GM23338 (cell line): Measurements from ENCODE around the gene ASTL. TPM values are rescaled to one million over a fixed set of nuclear protein-coding genes. Genes with fewer than 3 reads are reported as not detected.
"Not testable (repeated sequence)": the region's sequence is repeated elsewhere in the genome, so short reads cannot be mapped to it uniquely, and the experiment has no call there.

ENCODE experiments used
- ATAC-seq: fragments of 200-7000 bp; cut with Tn5 transposase; 3 replicates; pipeline ENCODE4 v1.9.1; 2020
- DNase-seq: peaks from one replicate; pipeline ENCODE4 v3.0.0-alpha.2; 2015; ENCODE audit warnings: low spot score
- H2AFZ ChIP-seq: fragments of 200-600 bp; sonication (generic); 2 replicates; pipeline ENCODE4 v1.8.0; 2016; ENCODE audit warnings: antibody characterized with exemption, mild to moderate bottlenecking, moderate library complexity
- H3F3A ChIP-seq: fragments of 200-600 bp; sonication (generic); replicated peaks from 2 replicates; pipeline ENCODE4 v1.8.0; 2017; ENCODE audit warnings: antibody characterized with exemption, mixed run types, low read depth
- H3K27ac ChIP-seq: fragments of 200-600 bp; sonication (generic); 2 replicates; pipeline ENCODE4 v1.6.1; 2016; ENCODE audit warnings: low read depth
- H3K27me3 ChIP-seq: fragments of 200-600 bp; sonication (generic); 2 replicates; pipeline ENCODE4 v1.8.0; 2016; ENCODE audit warnings: mild to moderate bottlenecking, mixed run types, moderate library complexity; ENCODE audit not compliant: insufficient read depth
- H3K36me3 ChIP-seq: fragments of 200-600 bp; sonication (generic); 2 replicates; pipeline ENCODE4 v1.8.0; 2016; ENCODE audit warnings: mild to moderate bottlenecking; ENCODE audit not compliant: insufficient read depth
- H3K4me1 ChIP-seq: fragments of 200-600 bp; sonication (generic); 2 replicates; pipeline ENCODE4 v1.8.0; 2016; ENCODE audit warnings: mild to moderate bottlenecking, moderate library complexity; ENCODE audit not compliant: insufficient read depth
- H3K4me2 ChIP-seq: fragments of 200-600 bp; sonication (generic); 2 replicates; pipeline ENCODE4 v1.7.1; 2017; ENCODE audit warnings: mixed run types
- H3K4me3 ChIP-seq: fragments of 200-600 bp; sonication (generic); 2 replicates; pipeline ENCODE4 v1.6.1; 2016; ENCODE audit warnings: mixed run types
- H3K79me2 ChIP-seq: fragments of 200-600 bp; sonication (generic); replicated peaks from 2 replicates; pipeline ENCODE4 v1.8.0; 2017; ENCODE audit warnings: mild to moderate bottlenecking; ENCODE audit not compliant: insufficient read depth
- H3K9me2 ChIP-seq: fragments of 200-600 bp; sonication (generic); 2 replicates; pipeline ENCODE4 v1.8.0; 2017; ENCODE audit not compliant: insufficient read depth
- H4K20me1 ChIP-seq: fragments of 200-600 bp; sonication (generic); replicated peaks from 2 replicates; pipeline ENCODE4 v1.8.0; 2017; ENCODE audit warnings: mild to moderate bottlenecking; ENCODE audit not compliant: insufficient read depth
- H3K27ac Mint-ChIP-seq: 2 replicates; pipeline ENCODE4 v1.8.0; 2020; ENCODE audit warnings: inconsistent platforms, mild to moderate bottlenecking, moderate library complexity, mixed read lengths
- H3K27me3 Mint-ChIP-seq: 3 replicates; pipeline ENCODE4 v1.8.0; 2022; ENCODE audit warnings: low read depth, mild to moderate bottlenecking, moderate library complexity, mixed read lengths, inconsistent platforms; ENCODE audit not compliant: insufficient read depth, poor library complexity
- H3K36me3 Mint-ChIP-seq: 3 replicates; pipeline ENCODE4 v1.8.0; 2021; ENCODE audit warnings: low read depth, mild to moderate bottlenecking, inconsistent platforms, moderate library complexity, mixed read lengths
- H3K4me1 Mint-ChIP-seq: 3 replicates; pipeline ENCODE4 v1.8.0; 2020; ENCODE audit warnings: mild to moderate bottlenecking, inconsistent platforms, mixed read lengths
- H3K4me3 Mint-ChIP-seq: 3 replicates; pipeline ENCODE4 v1.8.0; 2021; ENCODE audit warnings: moderate library complexity, mild to moderate bottlenecking, inconsistent platforms, mixed read lengths
- H3K9me3 Mint-ChIP-seq: 3 replicates; pipeline ENCODE4 v1.8.0; 2020; ENCODE audit warnings: moderate library complexity, mild to moderate bottlenecking, inconsistent platforms, mixed read lengths
- CREB1 ChIP-seq: fragments of 250-450 bp; sonication (Bioruptor Pico); IDR thresholded peaks from 2 replicates; pipeline ENCODE4 v1.5.0; 2020; ENCODE audit warnings: low read depth, mild to moderate bottlenecking, moderate library complexity
- EZH2phosphoT487 ChIP-seq: fragments of 200-600 bp; sonication (generic); IDR thresholded peaks from one replicate; pipeline ENCODE4 v1.8.1; 2018; ENCODE audit warnings: antibody characterized with exemption; ENCODE audit not compliant: unreplicated experiment
- JUNB ChIP-seq: IDR thresholded peaks from one replicate; pipeline ENCODE4 v1.6.1; 2016; ENCODE audit warnings: antibody characterized with exemption; ENCODE audit not compliant: unreplicated experiment
- STAT1 ChIP-seq: IDR thresholded peaks from one replicate; pipeline ENCODE4 v1.6.1; 2016; ENCODE audit warnings: antibody characterized with exemption; ENCODE audit not compliant: unreplicated experiment
- ZNF331 ChIP-seq: fragments of 250-450 bp; sonication (Bioruptor Pico); IDR thresholded peaks from 2 replicates; pipeline ENCODE4 v1.5.0; 2020; ENCODE audit warnings: low read depth, mild to moderate bottlenecking, moderate library complexity
- polyA plus RNA-seq: library from polyadenylated mRNA; unstranded; fragments of >200 nt; fragmentation: Nextera tagmentation; extraction: Ambion mirVana; gene quantifications from 2 replicates; pipeline ENCODE4 v1.2.1, GENCODE V29; 2016
- total RNA-seq: library from RNA; depleted of rRNA; stranded (reverse); fragments of >200 nt; shearing (Covaris generic); gene quantifications from 2 replicates; pipeline ENCODE4 v1.2.3, GENCODE V29; 2014
- TF ChIP-seq, protein P1 (sequence below): fragments of 250-450 bp; sonication (Bioruptor Pico); IDR thresholded peaks from 2 replicates; pipeline ENCODE4 v1.5.0; 2020; ENCODE audit warnings: mild to moderate bottlenecking, moderate library complexity
- TF ChIP-seq, protein P2 (sequence below): IDR thresholded peaks from one replicate; pipeline ENCODE4 v1.6.1; 2018; ENCODE audit warnings: antibody characterized with exemption; ENCODE audit not compliant: unreplicated experiment

Gene ASTL
- total and polyA plus RNA-seq, 2 experiments from 2014 or later, result 0.23 TPM; not detected in 1

DNA sequence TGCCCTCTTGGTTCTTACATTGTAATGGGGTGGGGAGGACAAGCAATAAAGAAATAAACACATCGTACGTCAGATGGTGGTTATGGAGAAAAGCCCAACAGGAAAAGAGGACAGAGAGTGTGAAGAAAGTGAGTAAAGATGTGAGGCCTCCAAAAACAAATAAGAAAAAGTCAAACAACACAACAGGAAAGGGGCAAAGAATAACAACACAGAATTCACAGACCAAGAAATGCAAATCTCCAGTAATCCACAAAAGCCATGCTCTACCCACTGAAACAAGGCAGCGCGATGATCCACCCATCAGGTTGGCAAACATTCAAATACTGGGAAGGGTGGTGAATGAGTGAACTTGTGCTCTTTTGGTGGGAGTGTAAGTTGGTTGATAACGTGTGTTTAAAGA lies 23.6 kb upstream of the ASTL start:
- no peaks in the 10 kb centered on the region for H3K79me2 ChIP-seq
- no peak overlapping the region for H3K27ac Mint-ChIP-seq
- peaks cover 8% of the 10 kb centered on the region; the same call in 1 of the 2 replicates for H3K4me1 ChIP-seq
- TF ChIP-seq, protein P1, sequence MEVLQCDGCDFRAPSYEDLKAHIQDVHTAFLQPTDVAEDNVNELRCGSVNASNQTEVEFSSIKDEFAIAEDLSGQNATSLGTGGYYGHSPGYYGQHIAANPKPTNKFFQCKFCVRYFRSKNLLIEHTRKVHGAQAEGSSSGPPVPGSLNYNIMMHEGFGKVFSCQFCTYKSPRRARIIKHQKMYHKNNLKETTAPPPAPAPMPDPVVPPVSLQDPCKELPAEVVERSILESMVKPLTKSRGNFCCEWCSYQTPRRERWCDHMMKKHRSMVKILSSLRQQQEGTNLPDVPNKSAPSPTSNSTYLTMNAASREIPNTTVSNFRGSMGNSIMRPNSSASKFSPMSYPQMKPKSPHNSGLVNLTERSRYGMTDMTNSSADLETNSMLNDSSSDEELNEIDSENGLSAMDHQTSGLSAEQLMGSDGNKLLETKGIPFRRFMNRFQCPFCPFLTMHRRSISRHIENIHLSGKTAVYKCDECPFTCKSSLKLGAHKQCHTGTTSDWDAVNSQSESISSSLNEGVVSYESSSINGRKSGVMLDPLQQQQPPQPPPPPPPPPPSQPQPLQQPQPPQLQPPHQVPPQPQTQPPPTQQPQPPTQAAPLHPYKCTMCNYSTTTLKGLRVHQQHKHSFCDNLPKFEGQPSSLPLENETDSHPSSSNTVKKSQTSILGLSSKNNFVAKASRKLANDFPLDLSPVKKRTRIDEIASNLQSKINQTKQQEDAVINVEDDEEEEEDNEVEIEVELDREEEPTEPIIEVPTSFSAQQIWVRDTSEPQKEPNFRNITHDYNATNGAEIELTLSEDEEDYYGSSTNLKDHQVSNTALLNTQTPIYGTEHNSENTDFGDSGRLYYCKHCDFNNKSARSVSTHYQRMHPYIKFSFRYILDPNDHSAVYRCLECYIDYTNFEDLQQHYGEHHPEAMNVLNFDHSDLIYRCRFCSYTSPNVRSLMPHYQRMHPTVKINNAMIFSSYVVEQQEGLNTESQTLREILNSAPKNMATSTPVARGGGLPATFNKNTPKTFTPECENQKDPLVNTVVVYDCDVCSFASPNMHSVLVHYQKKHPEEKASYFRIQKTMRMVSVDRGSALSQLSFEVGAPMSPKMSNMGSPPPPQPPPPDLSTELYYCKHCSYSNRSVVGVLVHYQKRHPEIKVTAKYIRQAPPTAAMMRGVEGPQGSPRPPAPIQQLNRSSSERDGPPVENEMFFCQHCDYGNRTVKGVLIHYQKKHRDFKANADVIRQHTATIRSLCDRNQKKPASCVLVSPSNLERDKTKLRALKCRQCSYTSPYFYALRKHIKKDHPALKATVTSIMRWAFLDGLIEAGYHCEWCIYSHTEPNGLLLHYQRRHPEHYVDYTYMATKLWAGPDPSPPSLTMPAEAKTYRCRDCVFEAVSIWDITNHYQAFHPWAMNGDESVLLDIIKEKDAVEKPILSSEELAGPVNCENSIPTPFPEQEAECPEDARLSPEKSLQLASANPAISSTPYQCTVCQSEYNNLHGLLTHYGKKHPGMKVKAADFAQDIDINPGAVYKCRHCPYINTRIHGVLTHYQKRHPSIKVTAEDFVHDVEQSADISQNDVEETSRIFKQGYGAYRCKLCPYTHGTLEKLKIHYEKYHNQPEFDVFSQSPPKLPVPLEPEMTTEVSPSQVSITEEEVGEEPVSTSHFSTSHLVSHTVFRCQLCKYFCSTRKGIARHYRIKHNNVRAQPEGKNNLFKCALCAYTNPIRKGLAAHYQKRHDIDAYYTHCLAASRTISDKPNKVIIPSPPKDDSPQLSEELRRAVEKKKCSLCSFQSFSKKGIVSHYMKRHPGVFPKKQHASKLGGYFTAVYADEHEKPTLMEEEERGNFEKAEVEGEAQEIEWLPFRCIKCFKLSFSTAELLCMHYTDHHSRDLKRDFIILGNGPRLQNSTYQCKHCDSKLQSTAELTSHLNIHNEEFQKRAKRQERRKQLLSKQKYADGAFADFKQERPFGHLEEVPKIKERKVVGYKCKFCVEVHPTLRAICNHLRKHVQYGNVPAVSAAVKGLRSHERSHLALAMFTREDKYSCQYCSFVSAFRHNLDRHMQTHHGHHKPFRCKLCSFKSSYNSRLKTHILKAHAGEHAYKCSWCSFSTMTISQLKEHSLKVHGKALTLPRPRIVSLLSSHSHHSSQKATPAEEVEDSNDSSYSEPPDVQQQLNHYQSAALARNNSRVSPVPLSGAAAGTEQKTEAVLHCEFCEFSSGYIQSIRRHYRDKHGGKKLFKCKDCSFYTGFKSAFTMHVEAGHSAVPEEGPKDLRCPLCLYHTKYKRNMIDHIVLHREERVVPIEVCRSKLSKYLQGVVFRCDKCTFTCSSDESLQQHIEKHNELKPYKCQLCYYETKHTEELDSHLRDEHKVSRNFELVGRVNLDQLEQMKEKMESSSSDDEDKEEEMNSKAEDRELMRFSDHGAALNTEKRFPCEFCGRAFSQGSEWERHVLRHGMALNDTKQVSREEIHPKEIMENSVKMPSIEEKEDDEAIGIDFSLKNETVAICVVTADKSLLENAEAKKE, result no peak
- TF ChIP-seq ZNF331 (no peak), STAT1 (no peak), EZH2phosphoT487 (no peak), CREB1 (CRISPR knock-in tag) (no peak), JUNB (no peak)
- TF ChIP-seq, protein P2, sequence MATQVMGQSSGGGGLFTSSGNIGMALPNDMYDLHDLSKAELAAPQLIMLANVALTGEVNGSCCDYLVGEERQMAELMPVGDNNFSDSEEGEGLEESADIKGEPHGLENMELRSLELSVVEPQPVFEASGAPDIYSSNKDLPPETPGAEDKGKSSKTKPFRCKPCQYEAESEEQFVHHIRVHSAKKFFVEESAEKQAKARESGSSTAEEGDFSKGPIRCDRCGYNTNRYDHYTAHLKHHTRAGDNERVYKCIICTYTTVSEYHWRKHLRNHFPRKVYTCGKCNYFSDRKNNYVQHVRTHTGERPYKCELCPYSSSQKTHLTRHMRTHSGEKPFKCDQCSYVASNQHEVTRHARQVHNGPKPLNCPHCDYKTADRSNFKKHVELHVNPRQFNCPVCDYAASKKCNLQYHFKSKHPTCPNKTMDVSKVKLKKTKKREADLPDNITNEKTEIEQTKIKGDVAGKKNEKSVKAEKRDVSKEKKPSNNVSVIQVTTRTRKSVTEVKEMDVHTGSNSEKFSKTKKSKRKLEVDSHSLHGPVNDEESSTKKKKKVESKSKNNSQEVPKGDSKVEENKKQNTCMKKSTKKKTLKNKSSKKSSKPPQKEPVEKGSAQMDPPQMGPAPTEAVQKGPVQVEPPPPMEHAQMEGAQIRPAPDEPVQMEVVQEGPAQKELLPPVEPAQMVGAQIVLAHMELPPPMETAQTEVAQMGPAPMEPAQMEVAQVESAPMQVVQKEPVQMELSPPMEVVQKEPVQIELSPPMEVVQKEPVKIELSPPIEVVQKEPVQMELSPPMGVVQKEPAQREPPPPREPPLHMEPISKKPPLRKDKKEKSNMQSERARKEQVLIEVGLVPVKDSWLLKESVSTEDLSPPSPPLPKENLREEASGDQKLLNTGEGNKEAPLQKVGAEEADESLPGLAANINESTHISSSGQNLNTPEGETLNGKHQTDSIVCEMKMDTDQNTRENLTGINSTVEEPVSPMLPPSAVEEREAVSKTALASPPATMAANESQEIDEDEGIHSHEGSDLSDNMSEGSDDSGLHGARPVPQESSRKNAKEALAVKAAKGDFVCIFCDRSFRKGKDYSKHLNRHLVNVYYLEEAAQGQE, result no peak
- H3K36me3 ChIP-seq, result no peaks in the 10 kb centered on the region
- ATAC-seq (no peak), DNase-seq (no peak)
- H3K4me2 ChIP-seq, result no peak overlapping the region
- no peak overlapping the region for H3K27ac ChIP-seq
- H3K9me2 ChIP-seq, result no peaks in the 10 kb centered on the region
- no peaks in the 10 kb centered on the region for H4K20me1 ChIP-seq
- H3F3A ChIP-seq, result no peaks in the 10 kb centered on the region
- no peak overlapping the region for H3K4me3 Mint-ChIP-seq
- H3K36me3 Mint-ChIP-seq, result no peaks in the 10 kb centered on the region; the same call in 2 of the 3 replicates
- no peak overlapping the region for H3K4me3 ChIP-seq
- H3K9me3 Mint-ChIP-seq, result no peaks in the 10 kb centered on the region
- H3K27me3 ChIP-seq, result no peaks in the 10 kb centered on the region
- peak overlapping the region; percentile 4; the same call in 1 of the 2 replicates for H2AFZ ChIP-seq
- H3K4me1 Mint-ChIP-seq, result peaks cover 24% of the 10 kb centered on the region
- H3K27me3 Mint-ChIP-seq, result peaks cover 7% of the 10 kb centered on the region

DNA sequence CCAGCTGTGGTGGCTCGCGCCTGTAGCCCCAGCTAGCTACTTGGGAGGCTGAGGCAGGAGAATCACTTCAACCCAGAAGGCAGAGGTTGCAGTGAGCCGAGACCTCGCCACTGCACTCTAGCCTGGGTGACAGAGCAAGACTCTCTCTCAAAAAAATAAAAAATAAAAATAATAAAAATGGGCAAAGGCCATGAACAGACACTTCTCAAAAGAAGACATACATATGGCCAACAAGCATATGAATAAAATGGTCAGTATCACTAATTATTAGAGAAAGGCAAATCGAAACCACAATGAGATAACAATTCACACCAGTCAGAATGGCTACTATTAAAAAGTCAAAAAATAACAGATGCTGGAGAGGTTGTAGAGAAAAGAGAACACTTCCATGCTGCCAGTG lies 22.1 kb upstream of the ASTL start:
- not testable (repeated sequence) for H2AFZ ChIP-seq, H3K4me3 Mint-ChIP-seq, H3K27ac ChIP-seq, H3K9me3 Mint-ChIP-seq, H3F3A ChIP-seq, H3K36me3 Mint-ChIP-seq, H3K27ac Mint-ChIP-seq, H4K20me1 ChIP-seq, H3K36me3 ChIP-seq, ATAC-seq, H3K79me2 ChIP-seq, H3K27me3 Mint-ChIP-seq, H3K4me2 ChIP-seq, DNase-seq, H3K4me1 ChIP-seq, H3K9me2 ChIP-seq, H3K4me3 ChIP-seq, H3K27me3 ChIP-seq
- H3K4me1 Mint-ChIP-seq, result peaks cover 24% of the 10 kb centered on the region
